Caco-2 (cell line): ENCODE results near the gene UGT1A9. TPM values are rescaled to one million over a fixed set of nuclear protein-coding genes. Genes with fewer than 3 reads are reported as not detected.

Source experiments
- BruUV-seq: library from RNA; stranded (reverse); fragments of 400-500 nt; replicated peaks from 2 replicates; lab custom pipeline; 2021; lab: Mats Ljungman, UMichigan
- CTCF ChIA-PET: fragments of 300-600 bp; sonication (Branson Sonifier 250); formaldehyde crosslinking; loops from one replicate; lab custom pipeline; 2022; ENCODE audit warnings: antibody characterized with exemption; lab: Charles Lee
- POLR2A ChIA-PET: fragments of 300-600 bp; sonication (Branson Sonifier 250); formaldehyde crosslinking; loops from one replicate; lab custom pipeline; 2022; ENCODE audit warnings: antibody characterized with exemption; lab: Charles Lee
- DNase-seq, 2 experiments: peaks; one replicate each; pipeline versions ENCODE4 v3.0.0 to v3.0.0-alpha.2; 2020 to 2022
- H3K27me3 ChIP-seq: replicated peaks from 2 replicates; pipeline ENCODE4 v1.6.0; 2011; ENCODE audit warnings: low read length; ENCODE audit not compliant: control insufficient read depth, insufficient read depth
- H3K36me3 ChIP-seq: 2 replicates; pipeline ENCODE4 v1.5.1; 2011; ENCODE audit warnings: low read length; ENCODE audit not compliant: control insufficient read depth, insufficient read depth
- H3K4me1 ChIP-seq: fragments of 250-450 bp; sonication (Bioruptor Pico); 2 replicates; pipeline ENCODE4 v1.5.1; 2020; ENCODE audit warnings: mild to moderate bottlenecking
- H3K4me3 ChIP-seq: 2 replicates; pipeline ENCODE4 v1.5.1; 2011; ENCODE audit warnings: low read depth, mild to moderate bottlenecking, control low read depth, low read length
- H3K9me3 ChIP-seq: fragments of 250-450 bp; sonication (Bioruptor Pico); 2 replicates; pipeline ENCODE4 v1.5.1; 2020; ENCODE audit warnings: mild to moderate bottlenecking, moderate library complexity
- H3K27ac Mint-ChIP-seq: one replicate; pipeline ENCODE4 v1.8.0; 2022; ENCODE audit warnings: mixed read lengths; ENCODE audit not compliant: unreplicated experiment
- H3K27me3 Mint-ChIP-seq: one replicate; pipeline ENCODE4 v1.8.0; 2022; ENCODE audit warnings: mixed read lengths; ENCODE audit not compliant: insufficient read depth, unreplicated experiment
- H3K36me3 Mint-ChIP-seq: one replicate; pipeline ENCODE4 v1.8.0; 2022; ENCODE audit warnings: mild to moderate bottlenecking, mixed read lengths; ENCODE audit not compliant: insufficient read depth, unreplicated experiment
- H3K4me1 Mint-ChIP-seq: one replicate; pipeline ENCODE4 v1.8.0; 2022; ENCODE audit warnings: low read depth, mixed read lengths; ENCODE audit not compliant: unreplicated experiment
- H3K4me3 Mint-ChIP-seq: one replicate; pipeline ENCODE4 v1.8.0; 2022; ENCODE audit warnings: mild to moderate bottlenecking, moderate library complexity, mixed read lengths; ENCODE audit not compliant: unreplicated experiment
- H3K9me3 Mint-ChIP-seq: one replicate; pipeline ENCODE4 v1.8.0; 2022; ENCODE audit warnings: mixed read lengths; ENCODE audit not compliant: unreplicated experiment
- CTCF ChIP-seq, 2 experiments: fragments of 200-600 bp in 1 of 2; IDR thresholded peaks; 1 replicate in 1 of 2; 2 replicates in 1 of 2; pipeline versions ENCODE4 v1.5.1 to v1.8.0; 2011 to 2022; ENCODE audit warnings: antibody characterized with exemption in 1 of 2, control low read depth in 1 of 2, inconsistent platforms in 1 of 2, low read depth in 1 of 2, low read length in 1 of 2, mild to moderate bottlenecking in 1 of 2, moderate library complexity in 1 of 2; ENCODE audit not compliant: insufficient read depth in 1 of 2, severe bottlenecking in 1 of 2, unreplicated experiment in 1 of 2
- intact Hi-C: fragments of 100-400 bp; cut with micrococcal nuclease; formaldehyde crosslinking; loops from one replicate; pipeline ENCODE4 v1.10.0; 2022; ENCODE audit not compliant: unreplicated experiment
- total RNA-seq: library from RNA; stranded (reverse); gene quantifications from 2 replicates; pipeline ENCODE4 v1.2.3, GENCODE V29; 2022

The UGT1A9 gene
- total RNA-seq, 1 experiment from 2014 or later = 0.20 TPM

DNA sequence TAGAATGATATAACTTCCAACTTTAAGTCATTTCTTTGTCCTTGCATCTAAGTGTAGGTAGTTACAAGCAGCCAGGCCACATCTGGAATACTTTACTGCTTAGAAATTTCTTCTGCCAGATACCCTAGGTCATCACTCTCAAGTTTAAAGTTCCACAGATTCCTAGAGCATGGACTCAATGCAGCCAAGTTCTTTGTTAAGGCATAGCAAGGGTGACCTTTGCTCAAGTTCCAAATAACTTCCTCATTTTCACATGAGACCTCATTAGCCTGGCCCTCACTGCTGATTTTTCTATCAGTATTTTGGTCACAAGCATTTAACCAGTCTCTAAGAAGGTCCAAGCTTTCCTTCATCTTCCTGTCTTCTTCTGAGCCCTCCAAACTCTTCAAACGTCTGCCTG is 7.8 kb upstream of the UGT1A9 start:
- H3K4me3 ChIP-seq = no peak overlapping the region
- POLR2A ChIA-PET = no interaction called here
- BruUV-seq = no TSS peak
- no peaks in the 10 kb centered on the region for H3K27me3 Mint-ChIP-seq
- no peaks in the 10 kb centered on the region for H3K9me3 ChIP-seq
- DNase-seq = no peak
- intact Hi-C loops = no loop called here
- no peak for TF ChIP-seq CTCF (IDR thresholded peaks at IDR 0.05; ENCODE audit: insufficient read depth in 1 of 2, low read depth in 1 of 2, low read length in 1 of 2, severe bottlenecking in 1 of 2, unreplicated experiment in 1 of 2)
- no peak overlapping the region for H3K4me3 Mint-ChIP-seq
- H3K4me1 Mint-ChIP-seq = no peaks in the 10 kb centered on the region
- H3K27ac Mint-ChIP-seq = no peak overlapping the region
- peaks cover 10% of the 10 kb centered on the region for H3K9me3 Mint-ChIP-seq
- 0 out of 2 replicates have a peak, but pooled peaks cover 4% of the 10 kb centered on the region for H3K4me1 ChIP-seq
- no peaks in the 10 kb centered on the region for H3K36me3 Mint-ChIP-seq
- CTCF ChIA-PET = no interaction called here
- H3K36me3 ChIP-seq = no peaks in the 10 kb centered on the region
- no peaks in the 10 kb centered on the region for H3K27me3 ChIP-seq

DNA sequence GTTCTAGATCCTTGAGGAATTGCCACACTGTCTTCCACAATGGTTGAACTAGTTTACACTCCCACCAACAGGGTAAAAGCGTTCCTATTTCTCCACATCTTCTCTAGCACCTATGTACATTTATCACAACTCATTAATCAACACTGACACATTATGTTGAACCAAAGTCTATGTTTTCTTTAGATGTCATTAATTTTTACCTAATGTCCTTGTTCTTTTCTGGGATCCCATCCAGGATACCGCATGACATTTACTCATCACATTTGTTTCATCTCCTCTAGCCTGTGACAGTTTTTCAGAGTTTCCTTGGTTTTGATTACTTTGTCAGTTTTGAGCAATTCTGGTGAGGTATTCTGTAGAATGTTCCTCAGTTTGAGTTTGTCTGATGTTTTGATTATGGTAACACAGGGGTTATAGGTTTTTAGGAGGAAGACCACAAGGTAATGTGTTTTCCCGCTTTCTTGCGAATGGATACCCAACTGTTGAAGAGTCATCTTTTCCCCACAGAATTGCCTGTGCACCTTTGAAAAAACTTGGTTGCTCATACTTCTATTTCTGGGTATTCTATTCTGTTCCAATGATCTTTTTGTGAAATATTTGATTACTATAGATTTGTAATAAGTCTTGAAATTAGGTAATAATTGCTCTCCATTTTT is 3.0 kb upstream of the UGT1A9 start:
- H3K27ac Mint-ChIP-seq = no peak overlapping the region
- no peaks in the 10 kb centered on the region for H3K27me3 Mint-ChIP-seq
- no peak for TF ChIP-seq CTCF (IDR thresholded peaks at IDR 0.05; ENCODE audit: insufficient read depth in 1 of 2, low read depth in 1 of 2, low read length in 1 of 2, severe bottlenecking in 1 of 2, unreplicated experiment in 1 of 2)
- H3K4me3 Mint-ChIP-seq = no peak overlapping the region
- H3K36me3 Mint-ChIP-seq = no peaks in the 10 kb centered on the region
- ChIA-PET POLR2A (no interaction called here), CTCF (no interaction called here)
- Histone ChIP-seq H3K4me3 (no peak overlapping the region), H3K4me1 (0 out of 2 replicates have a peak, but pooled peaks cover 3% of the 10 kb centered on the region), H3K27me3 (no peaks in the 10 kb centered on the region), H3K36me3 (no peaks in the 10 kb centered on the region), H3K9me3 (no peaks in the 10 kb centered on the region)
- no peak for DNase-seq
- H3K9me3 Mint-ChIP-seq = peaks cover 9% of the 10 kb centered on the region
- no TSS peak for BruUV-seq
- H3K4me1 Mint-ChIP-seq = no peaks in the 10 kb centered on the region
- intact Hi-C loops = no loop called here

DNA sequence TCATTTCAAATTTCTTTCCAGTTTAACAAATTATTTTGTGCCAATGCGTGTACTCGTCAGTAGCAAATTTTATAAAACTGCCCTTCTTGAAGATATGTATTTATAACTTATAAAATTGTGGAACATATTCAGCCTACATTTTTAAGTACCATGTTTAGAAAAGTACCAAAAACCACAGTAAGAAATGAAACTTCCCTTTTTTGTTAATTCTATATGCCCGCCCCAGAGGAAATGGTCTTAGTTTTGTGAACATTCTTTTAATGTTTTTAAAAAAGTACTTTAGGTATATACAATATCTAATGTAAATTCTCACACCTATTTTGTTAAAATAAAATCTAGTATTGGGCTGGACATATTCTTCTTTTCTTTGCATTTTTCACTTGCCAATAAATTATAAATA is 1.2 kb downstream of the UGT1A9 start:
- H3K4me1 Mint-ChIP-seq = no peaks in the 10 kb centered on the region
- ChIA-PET POLR2A (no interaction called here), CTCF (no interaction called here)
- H3K27ac Mint-ChIP-seq = no peak overlapping the region
- Histone ChIP-seq H3K4me1 (no peaks in the 10 kb centered on the region), H3K4me3 (no peak overlapping the region), H3K27me3 (no peaks in the 10 kb centered on the region), H3K9me3 (no peaks in the 10 kb centered on the region), H3K36me3 (no peaks in the 10 kb centered on the region)
- TF ChIP-seq CTCF (IDR thresholded peaks at IDR 0.05; ENCODE audit: insufficient read depth in 1 of 2, low read depth in 1 of 2, low read length in 1 of 2, severe bottlenecking in 1 of 2, unreplicated experiment in 1 of 2) = no peak
- H3K4me3 Mint-ChIP-seq = no peak overlapping the region
- H3K36me3 Mint-ChIP-seq = no peaks in the 10 kb centered on the region
- H3K27me3 Mint-ChIP-seq = no peaks in the 10 kb centered on the region
- no peaks in the 10 kb centered on the region for H3K9me3 Mint-ChIP-seq
- intact Hi-C loops = no loop called here
- no TSS peak for BruUV-seq
- no peak for DNase-seq
